GM12878 (cell line): ENCODE data around the gene TNPO2.

Experiments
- BHLHE40 ChIP-seq, 2 experiments: fragments of 450-650 bp in 1 of 2; IDR thresholded peaks; 2 replicates each; pipeline ENCODE4 v1.6.1; 2011 to 2017; ENCODE audit warnings: low read depth in 2 of 2, borderline replicate concordance in 1 of 2, improper control_type of control experiment in 1 of 2, low read length in 1 of 2, mild to moderate bottlenecking in 1 of 2
- PAX5 ChIP-seq: IDR thresholded peaks from 2 replicates; pipeline ENCODE4 v1.6.1; 2011; ENCODE audit warnings: low read depth, low read length, borderline replicate concordance

GRCh38 chr19:12660980-12661379 is 62.8 kb downstream of the TNPO2 start:
- TF ChIP-seq PAX5 (no peak), BHLHE40 (IDR thresholded peaks at IDR 0.05; ENCODE audit: borderline replicate concordance in 1 of 2, low read depth in 2 of 2, low read length in 1 of 2) (no peak)
